HCEC 1CT (cell line): ENCODE data around the gene B3GNT3.

ENCODE experiments used
- DNase-seq: peaks from one replicate; pipeline ENCODE4 v3.0.0-alpha.2; 2017

Gene B3GNT3, protein sequence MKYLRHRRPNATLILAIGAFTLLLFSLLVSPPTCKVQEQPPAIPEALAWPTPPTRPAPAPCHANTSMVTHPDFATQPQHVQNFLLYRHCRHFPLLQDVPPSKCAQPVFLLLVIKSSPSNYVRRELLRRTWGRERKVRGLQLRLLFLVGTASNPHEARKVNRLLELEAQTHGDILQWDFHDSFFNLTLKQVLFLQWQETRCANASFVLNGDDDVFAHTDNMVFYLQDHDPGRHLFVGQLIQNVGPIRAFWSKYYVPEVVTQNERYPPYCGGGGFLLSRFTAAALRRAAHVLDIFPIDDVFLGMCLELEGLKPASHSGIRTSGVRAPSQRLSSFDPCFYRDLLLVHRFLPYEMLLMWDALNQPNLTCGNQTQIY

DNA sequence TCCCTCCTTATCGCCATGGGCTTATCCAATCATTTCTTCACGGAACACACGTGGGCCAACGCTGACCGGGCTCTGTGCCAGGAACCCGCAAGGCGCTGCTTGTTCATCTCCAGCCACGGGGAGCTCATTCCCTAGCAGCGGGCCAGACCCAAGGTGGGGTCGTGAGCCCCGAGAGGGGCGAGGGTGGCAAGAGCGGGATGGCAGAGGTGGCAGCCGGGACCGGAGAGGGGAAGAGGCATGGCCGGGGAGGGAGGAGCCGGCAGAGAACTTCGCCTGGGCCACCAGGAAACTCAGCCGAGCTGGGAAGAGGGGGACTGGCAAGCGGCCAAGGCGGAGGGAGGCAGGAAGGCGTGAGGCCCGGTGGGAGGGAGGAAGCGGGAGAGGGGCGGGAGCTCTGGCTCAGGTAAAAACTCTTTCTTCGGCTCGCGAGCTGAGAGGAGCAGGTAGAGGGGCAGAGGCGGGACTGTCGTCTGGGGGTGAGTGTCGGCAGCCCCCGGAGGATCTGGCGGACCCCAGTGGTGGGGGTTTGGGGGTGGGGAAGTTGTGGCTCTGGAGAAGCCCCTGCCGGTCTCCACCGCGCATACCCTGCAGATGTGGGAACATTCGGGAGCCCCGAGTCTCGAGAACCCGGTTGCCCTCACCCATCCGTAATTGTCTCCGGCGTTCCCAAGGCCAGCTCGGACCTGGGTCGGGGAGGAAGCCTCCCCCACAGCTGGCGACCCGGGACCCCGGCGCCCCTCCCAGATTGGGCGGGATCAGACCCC is at the start of gene B3GNT3:
TSS of gene B3GNT3 (plus strand) at position 408 of the 764 bp plus-strand sequence. CDS start 12,670 bp downstream, outside the sequence.
- no peak for DNase-seq

DNA sequence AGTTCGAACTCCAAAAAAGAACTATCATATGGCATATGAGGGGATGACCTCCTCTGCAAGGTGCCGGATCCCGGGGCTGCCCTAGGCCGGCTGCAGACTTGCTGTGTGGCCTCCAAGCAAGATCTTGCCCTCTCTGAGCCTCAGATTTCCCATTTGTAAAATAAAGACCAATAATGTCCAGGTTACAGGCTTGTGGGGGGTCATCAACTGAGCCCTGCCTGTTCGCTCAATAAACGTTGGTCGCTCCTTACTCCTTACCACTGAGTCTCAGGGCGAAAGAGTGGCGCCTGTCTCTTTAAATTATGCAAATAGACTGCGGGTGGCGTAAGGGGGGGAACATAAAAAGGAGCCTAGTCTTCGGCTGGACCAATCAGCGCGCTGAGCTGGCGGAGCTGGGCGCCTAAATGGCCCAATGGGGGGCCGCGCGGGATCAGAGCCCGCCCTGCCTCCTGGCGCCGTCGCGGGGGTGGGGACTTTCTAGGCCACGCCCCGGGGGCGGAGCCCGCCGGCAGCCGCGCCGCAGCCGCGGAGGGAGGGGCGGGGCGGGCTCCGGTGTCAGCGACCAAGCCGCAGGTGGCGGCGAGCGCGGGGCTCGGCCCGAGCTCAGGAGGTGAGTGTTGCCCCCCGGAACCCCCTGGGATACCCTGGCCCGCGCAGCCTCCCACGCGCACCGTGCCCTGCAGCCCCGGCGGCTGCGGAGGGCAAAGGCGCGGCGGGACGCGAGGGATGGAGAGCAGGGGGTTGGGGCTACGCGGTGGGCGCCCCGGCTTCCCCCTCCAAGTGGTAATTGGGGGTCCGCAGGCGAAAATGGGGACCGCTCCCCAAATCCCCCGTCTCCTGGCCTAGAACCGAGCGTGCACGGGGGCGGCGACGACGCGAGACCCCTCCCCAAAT is 47.5 kb upstream of the B3GNT3 start:
- DNase-seq = peak; percentile 76

DNA sequence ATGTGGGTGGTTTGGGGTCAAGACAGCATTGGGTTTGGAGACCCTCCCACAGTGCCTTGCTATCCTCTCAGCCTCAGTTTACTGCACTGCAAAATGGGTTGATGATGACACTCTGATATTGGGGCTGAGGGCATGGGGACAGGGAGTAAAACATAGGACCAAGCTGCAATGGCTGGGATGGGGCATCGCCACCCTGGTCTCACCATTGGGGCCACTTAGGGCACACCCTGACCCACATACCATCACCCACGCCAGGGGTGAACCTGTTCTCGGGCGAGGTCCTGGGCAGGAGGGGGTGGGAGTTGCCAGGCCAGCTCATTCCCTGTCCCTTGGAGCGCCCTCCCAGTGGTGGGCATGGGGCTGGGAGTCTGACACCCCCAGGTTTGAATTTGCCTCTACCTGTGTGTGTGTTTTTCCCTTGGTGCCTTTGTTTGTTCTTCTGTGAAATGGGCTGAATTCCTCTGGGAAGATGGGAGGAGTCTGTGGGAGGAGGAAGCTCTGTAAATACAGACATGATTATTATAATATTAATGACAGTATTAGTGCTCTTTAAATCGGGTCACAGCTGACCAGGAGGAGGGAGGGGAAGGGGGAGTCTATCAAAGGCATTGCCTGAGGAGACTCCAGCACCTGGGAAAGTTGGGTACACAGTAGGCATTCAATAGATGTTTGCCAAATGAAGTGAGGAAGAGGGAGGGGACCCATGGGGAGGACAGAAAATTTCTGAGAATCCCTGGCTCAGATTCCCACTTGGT is 45.9 kb upstream of the B3GNT3 start:
- DNase-seq = no peak

DNA sequence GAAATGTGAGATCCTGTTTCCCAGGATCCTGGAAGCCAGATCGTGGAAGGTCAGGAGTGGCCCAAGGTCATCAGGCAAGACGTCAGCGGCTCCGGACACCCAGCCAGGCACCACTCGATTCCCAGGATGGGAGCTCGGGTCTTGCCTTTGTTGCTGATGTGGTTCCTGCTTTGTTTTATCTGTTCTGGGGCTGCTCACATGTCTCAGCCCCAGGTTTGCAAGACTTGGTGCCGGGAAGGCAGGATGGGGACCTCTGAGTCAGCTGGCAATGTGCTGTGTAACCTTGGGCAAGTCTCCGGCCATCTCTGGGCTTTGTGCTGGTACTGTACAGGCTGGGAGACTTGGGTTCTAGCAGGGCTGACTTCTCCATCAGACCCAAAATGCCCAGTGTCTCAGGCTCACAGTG is 45.0 kb upstream of the B3GNT3 start:
- no peak for DNase-seq

DNA sequence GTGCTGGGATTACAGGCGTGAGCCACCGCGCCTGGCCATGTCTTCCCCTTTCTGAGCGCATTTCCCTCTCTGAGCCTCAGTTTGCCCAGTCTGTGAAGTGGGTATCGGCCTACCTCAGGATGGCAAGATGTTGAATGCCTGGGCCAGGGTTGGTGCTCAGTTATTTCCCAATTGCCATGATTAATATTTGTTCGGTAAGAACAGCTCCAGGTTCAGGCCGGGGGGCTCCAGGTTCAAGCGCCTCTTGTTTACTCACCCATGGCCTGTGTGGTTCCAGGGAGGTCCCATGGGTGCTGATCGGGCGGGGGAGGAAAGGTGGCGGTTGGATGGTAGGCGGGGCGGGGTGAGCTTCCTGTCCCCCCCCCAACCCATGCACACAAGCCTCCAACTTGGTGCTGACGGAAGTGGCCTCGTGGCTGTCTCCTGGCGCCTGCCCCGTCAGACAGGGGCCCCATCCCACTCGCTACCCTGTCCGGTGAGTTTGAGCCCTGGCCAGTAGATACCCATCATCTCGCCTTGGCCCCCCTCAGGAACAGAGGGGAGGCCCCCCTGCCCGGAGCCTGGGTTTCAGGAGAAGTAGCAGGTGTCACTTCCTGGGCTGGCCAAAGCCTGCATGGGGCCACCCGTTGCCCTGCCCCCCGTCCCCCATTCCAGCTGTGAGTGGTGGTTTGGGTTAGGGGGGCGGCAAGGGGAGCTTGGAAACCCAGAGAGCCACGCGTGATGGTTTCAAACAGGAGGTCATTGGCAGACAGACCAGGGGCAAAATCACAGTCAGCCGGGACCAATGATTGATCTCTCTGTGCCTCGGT is 43.6 kb upstream of the B3GNT3 start, which contains the start of gene FCHO1:
TSS of gene FCHO1 (plus strand) at position 375 of the 809 bp plus-strand sequence. CDS start 3,688 bp downstream, outside the sequence.
- no peak for DNase-seq

DNA sequence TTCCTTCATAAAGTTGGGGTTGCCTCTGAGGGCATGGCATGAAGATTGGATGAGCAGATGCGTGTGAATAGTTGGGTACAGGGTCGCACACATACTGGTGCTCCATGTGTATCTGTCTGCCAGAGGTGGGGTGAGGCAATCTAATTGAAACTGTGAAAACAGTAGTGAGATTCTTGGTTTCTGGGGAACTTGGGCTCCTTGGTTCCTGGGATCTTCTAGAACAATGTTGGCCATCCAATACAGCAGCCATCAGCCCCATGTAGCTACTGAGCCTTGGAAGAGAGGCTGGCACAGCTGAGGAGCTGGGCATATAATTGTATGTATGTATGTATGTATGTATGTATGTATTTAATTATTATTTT is 43.0 kb upstream of the B3GNT3 start:
- no peak for DNase-seq

DNA sequence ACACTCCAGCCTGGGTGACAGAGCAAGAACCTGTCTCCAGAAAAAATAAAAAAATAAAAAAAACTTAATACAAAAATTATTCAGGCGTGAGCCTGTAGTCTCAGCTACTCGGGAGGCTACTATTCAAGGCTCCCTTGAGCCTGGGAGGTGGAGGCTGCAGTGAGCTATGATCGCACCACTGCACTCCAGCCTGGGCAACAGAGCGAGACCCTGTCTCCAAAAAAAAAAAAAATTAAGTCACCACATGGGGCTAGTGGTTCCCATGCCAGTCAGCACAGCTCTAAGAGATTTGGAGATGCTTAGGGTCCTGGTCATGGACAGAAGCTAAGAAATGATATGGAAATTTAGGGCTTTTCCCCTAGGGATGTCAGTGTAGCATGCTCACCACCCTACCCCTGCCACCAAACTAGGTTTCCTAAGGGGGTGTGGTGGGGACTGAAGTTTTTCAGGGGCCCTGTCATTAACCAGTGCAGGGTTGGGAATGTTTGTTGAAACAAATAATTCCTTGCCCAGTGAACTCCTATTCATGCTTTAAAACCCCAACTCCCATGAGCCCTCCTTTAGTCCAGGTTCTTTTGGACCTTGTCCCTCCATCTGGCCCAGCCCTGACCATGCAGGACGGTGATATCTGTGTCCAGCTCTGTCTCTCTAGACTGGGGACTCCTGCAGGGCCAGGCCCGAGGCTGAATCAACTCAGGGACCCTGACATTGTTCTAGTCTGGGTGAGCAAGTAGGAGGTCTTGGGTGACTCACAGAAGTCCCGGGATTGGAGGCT is 41.9 kb upstream of the B3GNT3 start:
- DNase-seq = no peak

DNA sequence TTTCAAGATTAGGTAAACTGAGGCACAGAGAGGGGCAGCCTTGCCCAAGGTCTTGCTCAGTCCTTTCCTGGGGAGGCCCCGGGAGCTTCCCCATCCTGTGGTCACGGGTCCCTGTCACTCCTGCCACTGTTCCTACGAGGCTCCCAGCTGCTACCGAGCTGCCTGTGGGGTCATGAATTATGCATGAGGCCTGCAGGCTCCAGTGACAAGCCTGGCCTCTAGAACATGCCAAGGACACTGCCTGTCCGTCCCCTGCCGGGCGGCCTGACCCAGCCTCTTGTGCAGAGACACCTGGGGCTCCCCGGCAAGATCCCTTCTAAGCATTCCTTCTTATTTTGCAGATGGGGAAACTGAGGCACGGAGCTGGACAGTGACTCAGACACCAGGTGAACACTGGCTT is 41.0 kb upstream of the B3GNT3 start:
- no peak for DNase-seq

DNA sequence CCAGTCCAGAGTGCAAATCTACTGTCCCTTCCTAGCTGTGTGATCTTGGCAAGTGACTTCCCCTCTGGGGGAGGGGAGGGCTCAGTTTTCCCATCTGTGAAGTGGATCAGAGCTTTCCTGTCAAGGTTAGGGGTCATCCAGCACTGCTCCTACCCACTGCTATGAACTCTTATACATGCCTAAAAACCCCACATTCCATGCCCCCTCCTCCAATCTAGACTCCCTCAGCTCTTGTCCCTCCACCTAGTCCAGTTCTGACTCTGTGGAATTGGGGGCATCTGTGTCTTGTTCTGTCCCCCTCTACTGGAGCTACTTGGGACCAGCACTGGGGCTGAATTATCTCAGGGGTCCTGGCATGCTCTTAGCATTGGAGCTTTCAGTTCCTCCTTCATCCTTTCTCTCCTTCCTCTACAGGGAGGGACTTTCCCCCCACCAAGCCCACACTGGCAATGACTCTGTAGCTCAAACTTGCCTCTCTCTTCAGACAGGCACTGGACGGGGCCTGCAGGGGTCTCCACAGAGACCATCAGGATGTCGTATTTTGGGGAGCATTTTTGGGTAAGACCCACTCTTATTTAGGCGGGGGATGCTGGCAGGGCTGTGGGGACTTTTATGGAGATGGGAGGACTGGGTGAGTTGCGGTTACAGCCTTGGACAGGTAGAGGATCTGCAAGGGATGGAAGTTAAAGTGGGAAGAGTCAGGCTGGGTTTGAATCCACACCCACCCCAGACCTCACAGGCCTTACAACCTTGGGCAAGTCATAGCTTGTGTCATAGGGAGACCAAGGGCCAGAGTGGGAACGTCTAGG is 40.1 kb upstream of the B3GNT3 start:
- DNase-seq = no peak

DNA sequence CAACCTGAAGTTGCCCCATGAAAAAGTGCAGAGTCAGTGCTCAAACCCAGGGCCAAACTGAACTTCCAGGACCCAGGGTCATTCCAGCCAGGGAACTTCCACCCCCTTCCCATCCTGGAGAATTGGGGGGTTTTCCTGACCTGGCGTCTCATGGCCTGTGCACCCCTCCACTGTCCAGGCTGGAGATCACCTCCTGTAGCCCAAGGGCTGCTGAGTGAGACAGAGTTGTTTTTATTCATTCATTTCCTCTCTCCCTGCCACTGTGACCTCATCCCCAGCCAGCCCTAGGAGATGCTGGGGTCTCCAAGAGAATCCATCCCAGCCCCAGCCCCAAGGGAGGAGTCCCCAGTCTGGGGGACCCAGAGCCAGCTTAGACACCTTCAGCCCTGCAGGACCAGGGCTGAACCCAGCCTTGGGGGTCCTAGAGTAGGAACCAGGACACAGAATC is 39.5 kb upstream of the B3GNT3 start:
- no peak for DNase-seq

DNA sequence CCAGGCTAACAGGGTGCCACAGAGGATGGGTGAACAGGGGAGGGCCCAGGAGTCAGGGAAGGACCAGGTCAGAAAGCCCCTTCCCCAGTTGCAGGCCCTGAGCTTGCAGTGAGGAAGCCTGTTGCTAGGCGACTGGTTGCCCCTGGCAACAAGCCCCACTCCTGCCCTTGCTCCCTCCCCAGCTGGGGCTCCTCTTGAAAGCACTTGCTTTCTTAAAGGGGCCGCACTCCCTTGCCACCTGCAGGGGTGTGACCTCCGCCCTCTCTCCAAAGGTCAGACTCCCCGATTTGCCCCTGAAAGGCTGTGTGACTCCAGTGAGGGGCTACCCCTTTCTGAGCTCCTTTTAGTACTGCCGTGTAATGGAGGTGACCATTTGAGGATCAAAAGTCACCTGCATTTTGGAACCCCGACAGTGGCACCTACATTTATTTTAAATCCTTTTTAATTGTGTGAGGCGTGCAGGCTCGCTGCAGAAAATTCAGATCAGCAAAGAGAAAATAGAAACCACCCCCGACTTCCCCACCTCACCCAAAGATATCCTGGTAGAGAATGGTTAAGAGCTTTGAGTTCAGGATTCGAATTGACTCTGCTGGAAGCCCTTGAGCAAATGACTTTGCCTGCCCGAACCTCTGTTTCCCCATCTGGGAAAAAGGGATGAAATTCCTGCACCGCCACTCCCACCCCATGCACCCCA is 38.8 kb upstream of the B3GNT3 start:
- no peak for DNase-seq

DNA sequence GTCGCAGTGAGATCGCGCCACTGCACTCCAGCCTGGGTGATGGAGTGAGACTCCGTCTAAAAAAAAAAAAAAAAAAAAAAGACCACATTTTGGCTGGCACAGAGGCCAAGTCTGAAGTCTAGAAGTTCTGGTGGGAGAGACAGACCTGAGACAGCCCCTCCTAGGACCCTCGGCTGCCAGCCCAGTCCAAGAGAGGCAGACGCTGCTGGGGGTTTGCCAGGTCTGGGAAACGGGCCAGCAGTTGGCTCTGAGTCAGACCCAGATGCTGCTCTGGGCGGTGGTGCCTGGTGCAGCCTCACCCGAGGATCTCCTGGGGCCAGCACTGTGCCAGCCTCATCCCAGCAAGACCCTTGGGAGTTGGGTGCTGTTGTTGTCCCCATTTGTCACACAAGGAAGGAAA is 37.8 kb upstream of the B3GNT3 start:
- DNase-seq = peak; percentile 44

DNA sequence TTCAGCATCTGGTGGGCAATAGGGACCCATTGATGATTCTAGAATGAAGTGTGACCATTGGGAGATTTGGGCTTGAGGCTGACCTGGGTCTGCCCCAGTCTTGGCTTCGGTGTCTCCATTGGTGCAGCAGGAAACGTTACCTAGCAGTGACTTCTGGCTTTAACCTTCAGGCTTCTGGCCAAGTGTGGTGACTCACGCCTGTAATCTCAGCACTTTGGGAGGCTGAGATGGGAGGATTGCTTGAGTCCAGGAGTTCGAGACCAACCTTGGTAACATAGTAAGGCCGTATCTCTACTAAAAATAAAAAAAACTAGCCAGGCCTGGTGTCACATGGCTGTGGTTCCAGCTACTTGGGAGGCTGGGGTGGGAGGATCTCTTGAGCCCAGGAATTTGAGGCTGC is 36.4 kb upstream of the B3GNT3 start:
- no peak for DNase-seq

DNA sequence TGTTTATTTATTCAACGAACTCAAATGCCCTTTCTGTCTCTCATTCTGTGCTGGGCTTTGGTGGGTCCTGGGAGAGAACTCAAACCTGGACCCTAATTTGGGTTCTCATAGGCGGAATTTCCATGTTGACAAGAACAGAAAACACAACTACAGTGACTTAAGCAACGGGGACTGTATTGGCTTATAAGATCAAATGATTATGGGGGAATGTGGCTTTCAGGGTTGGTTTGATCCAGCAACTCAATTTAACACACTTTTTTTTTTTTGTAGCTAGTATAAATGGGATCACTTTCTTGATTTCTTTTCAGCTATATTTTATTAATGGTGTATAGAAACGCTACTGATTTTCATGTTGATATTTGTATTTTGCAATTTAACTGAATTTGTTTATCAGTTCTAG is 33.8 kb upstream of the B3GNT3 start:
- no peak for DNase-seq

DNA sequence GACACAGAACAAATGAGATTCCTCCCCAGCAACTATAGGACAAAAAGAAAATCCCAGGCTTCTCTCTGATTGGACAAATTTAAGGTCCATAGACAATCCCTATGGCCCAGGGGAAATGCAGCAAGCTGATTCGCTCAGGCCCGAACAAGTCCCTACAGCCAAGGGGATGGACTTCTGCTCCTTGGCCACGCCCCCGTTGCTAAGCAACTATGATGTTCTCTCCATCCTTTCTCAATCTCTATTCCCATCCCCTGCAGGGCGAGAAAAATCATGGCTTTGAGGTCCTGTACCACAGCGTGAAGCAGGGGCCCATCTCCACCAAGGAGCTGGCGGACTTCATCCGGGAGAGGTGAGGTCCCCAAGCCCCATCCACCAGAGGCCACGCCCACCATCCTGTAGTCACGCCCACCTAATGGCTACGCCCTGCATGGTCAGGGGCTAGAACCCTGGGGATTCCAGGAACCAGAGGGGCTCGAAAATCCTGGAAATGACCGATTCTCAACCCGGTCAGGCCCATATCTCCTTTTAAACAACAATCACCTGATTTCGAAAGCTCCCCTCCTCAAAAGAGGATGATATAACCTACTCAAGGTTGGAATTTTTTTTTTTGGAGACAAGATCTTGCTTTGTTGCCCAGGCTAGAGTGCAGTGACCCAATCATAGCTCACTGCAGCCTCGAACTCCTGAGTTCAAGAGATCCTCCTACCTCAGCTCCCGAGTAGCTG is 32.3 kb upstream of the B3GNT3 start:
- peak; percentile 65 for DNase-seq

DNA sequence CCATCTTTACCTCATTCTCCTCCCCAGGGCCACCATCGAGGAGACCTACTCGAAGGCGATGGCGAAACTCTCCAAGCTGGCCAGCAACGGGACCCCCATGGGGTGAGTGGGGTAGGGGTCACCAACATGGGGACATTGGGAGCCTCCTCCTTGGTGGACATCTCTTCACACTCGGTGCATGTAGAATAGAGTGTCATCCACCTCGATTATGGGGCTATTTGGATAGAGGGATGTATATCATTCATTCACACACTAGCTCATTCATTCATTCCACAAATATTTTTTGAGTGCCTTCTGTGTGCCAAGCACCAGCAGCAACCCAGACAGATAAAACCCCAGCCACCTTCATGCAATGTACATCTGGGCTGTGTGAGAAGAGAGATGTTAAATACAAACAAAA is 30.6 kb upstream of the B3GNT3 start:
- DNase-seq = no peak

DNA sequence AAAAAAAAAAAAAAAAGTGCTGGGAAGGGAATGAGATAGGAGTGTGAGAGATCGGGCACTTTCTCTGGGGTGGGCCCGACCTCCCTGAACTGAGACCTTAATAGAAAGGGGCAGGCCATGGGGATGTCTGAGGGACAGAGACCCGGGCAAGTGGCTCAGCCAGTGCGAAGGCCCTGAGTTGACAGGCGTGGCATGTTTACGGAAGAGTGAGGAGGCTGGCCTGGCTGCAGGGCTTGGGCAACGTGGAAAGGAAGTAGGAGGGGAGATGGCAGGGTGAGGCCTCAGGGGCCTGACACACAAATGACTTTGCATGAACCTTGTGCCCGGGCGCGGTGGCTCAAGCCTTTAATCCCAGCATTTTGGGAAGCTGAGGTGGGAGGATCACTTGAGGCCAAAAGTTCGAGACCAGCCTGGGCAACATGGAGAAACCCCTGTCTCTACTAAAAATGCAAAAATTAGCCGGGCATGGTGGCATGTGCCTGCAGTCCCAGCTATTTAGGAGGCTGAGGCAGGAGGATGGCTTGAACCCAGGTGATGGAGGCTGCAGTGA is 29.8 kb upstream of the B3GNT3 start:
- no peak for DNase-seq

DNA sequence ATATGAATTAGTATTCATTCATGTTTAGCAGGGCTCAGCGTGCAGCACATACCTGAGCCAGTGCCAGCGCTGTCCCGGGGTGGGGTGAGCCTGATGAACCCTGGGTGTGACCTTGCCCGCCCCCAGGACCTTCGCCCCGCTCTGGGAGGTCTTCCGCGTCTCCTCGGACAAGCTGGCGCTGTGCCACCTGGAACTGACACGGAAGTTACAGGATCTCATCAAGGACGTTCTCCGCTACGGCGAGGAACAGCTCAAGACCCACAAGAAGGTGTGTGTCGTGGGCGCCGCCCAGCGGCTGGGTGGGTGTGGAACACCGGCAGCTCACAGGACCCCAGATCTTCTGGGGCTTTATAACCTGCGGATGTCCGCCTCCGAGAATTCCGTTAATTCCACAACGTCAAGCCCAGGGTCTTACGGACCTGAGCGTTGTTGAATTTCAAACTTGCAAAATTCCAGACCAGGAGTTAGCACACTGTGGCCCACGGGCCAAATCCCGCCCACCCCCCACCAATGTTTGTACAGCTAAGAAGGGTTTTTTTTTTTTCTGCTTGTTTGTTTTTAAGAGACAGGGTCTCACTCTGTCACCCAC is 28.3 kb upstream of the B3GNT3 start:
- DNase-seq = peak; percentile 62
